Inferior parietal cortex (tissue), 1 donor: Measurements from ENCODE around the gene GRB2.
"Not testable (repeated sequence)": the region's sequence is repeated elsewhere in the genome, so short reads cannot be mapped to it uniquely, and the experiment has no call there.

Experiments used
- DNase-seq: peaks from one replicate; pipeline ENCODE4 v3.0.0-alpha.2; 2016; ENCODE audit errors: extremely low spot score

GRB2 gene

DNA sequence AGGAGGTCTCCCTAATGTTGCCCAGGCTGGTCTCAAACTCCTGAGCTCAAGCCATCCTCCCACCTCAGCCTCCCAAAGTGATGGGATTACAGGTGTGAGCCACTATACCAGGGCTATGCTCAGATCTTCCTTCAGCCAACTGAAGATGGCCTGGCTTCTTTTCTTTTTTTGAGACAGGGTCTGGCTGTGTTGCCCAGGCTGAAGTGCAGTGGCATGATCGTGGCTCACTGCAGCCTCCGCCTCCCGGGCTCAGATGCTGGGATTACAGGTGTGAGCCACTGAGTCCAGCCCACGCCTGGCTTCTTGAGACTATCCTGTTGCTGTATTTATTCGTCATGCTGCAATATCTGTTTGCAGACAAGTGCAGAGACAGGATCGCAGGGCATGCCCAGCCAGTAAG lies 120.4 kb downstream of the GRB2 start:
- no peak for DNase-seq

DNA sequence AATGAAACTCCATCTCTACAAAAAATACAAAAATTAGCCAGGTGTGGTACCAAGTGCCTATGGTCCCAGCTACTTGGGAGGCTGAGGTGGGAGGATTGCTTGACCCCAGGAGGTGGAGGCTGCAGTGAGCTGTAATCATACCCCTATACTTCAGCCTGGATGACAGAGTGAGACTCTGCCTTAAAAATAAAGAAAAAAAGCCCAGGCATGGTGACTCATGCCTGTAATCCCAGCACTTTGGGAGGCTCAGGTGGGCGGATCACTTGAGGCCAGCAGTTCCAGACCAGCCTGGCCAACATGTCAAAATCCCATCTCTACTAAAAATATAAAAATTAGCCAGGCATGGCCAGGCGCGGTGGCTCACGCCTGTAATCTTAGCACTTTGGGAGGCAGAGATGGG lies 125.3 kb downstream of the GRB2 start:
- not testable (repeated sequence) for DNase-seq

DNA sequence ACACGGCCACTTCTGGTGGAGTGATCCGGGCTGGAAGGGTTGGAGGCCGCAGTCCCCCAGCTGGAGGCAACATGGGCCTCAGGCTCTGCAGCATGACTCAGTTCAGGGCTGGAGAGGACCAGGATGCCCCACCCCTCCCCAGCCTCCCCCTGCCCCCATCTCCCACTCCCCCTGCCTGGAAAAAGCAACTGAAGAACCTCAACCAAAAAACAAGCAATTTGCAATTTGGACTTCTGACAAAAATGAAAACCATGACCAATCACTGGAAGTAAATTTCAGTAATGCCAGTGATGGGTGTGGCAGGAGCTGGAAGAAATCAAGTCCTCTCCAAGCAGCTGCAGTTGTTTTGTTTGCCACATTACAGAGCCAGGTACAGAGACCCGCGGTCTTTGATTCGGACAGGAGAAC lies 127.8 kb downstream of the GRB2 start:
- DNase-seq: no peak

DNA sequence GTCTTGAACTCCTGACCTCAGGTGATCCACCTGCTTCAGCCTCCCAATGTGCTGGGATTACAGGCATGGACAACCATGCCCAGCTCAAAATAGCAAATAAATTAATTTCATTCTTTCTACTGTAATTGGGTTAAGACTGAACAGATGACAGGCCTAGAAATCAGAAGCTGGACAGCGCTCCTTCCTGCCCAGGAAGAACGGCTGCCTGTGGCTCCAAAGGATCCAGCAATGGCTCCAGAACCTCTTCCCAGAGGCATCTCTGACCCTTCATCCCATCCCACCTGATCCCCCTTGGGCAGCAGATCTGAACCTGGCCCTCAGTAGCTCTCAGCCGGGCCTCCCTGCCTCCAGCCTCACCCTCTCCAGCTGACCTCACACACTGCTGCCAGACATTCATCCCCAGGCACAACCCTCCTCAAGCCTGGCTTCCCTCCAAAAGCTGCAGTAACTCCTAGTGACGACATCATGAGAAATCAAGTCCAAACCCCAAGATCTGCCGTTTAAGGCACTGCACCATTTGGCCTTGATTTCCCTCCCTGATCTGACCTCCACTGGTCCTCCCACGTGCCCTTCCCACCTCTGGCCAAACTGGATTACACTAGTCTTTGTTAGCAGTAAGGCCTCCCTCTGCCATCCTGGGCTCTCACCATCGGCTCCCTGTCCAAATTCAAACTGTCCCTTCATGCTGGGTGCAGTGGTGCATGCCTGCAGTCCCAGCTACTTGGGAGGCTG lies 131.3 kb downstream of the GRB2 start:
- DNase-seq: no peak

- peak; percentile 22 for DNase-seq
These were observed 132.7 kb downstream of the GRB2 start for GRCh38 chr17:75272848-75273184.

DNA sequence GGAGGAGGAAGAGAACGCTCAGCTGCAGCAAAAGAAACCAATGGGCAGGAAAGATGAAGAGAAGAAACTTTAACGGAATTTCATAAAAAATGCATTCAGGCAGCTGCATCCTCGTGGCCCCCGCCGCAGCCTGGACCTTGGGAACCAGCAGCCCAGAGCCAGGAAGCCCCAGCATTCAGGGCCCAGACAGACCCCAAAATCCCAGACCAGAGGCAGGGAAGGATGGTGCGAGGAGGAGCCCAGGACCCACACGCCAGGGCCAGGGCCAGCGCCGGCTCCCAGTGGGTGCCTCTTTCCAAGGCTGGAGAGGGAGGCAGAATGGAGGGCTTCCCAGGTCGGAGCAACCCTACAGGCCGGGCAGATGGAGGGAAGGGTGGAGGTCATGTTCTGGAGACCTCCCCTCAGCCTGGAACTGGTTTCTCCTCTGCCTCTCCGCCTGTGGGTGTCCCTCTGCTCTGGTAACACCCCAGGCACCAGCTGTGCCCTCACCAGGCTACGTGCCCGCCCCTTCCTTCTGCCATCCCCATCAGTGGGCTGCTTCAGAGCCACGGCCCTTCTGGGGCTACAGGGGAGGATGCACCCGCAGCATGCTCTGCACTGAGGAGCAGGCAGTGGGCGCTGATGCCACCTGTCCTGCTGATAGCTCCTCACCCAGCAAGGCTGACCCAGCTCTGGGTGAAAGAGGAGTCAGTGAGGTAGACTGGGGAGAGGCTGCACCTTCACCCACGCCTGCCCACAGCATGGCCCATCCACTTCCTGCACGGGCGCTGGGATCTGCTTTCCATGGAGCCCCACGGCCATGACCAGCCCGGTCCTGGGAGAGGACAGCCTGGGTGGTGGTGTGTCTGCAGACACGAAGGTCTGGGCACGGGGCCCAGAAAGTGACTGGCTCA lies 133.3 kb downstream of the GRB2 start:
- DNase-seq: no peak

DNA sequence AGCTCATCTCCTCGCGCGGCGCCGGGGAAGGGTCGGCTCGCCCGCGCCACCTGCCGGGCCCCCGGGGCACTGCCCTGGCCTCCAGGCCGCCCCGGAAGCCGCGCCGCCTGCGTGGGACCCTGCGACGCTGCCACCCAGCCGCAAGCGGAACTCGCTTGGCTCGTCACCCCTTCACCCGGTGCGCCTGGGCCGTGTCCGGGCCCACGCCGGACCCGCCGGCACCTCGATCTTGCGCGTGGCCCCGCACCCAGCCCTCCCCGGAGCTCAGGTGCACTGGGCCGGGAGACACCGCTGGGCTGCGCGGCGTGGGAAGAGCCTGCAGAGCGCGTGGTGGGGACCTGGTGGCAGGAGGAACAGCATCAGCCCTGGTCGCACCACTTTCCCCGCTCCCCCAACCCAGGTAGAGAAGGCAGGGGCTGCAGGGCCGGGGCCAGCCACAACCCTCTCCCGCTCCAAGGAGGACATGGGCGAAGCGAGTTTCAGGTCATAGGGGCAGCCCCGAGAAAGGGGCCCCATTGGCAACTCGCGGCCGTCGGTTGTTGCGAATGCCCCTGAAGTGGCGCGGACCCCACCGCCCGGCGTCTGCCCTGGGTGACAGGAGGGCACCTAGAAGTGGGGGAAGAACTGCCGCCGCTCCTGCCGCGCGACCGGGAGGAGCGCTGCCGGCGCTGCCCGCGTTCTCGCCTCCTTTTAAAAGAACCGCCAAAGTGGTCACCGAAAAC lies 134.1 kb downstream of the GRB2 start:
- DNase-seq: peak; percentile 76

DNA sequence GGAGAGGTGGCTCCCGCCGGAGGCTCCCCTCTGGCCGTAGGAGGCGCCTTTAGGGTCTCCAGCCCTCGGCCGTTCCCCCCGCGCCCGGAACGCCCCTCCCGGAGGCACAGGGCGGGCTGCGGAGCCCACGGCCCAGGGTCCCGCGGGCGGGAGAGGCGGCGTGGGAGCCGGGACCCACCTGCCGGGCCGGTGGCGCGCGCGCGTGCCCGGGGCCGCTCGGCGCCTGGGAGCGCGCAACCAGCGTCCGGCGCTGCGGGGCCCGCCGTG lies 134.6 kb downstream of the GRB2 start, which contains the start of gene MIF4GD:
Gene MIF4GD, minus strand, starts transcription at position 266 of the 267 bp plus-strand sequence. CDS start 1,036 bp downstream, outside the sequence.
- no peak for DNase-seq

GRCh38 chr17:75270218-75270965 lies 135.1 kb downstream of the GRB2 start:
- peak; percentile 38 for DNase-seq

DNA sequence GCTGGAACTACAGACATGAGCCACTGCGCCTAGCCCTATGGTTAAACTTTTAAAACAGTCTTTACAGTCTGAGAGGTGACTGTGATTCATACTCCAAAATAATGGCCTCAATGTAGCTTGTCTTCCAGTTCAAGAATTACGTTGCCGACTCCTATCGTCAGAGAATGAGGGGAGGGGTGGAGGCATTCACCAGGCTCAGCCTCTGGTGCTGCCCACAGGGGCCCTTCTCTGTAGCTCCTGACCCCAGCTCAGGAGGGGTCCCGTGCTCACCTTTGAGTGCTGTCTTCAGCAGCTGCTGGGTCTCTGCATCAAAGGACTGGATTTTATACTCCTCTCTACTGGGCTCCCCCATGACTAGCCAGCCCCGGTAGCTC lies 135.6 kb downstream of the GRB2 start:
- no peak for DNase-seq
